ENCODE results near the gene KCTD14. TPM values are rescaled to one million over a fixed set of nuclear protein-coding genes. Genes with fewer than 3 reads are reported as not detected.

Gene KCTD14
- total and polyA plus RNA-seq, 9 of the 15 experiments (the other 6 are each of a cell fraction or from before 2014, with no cell fraction given) = 0.04 to 0.30 (median 0.11) TPM; not detected in 2

DNA sequence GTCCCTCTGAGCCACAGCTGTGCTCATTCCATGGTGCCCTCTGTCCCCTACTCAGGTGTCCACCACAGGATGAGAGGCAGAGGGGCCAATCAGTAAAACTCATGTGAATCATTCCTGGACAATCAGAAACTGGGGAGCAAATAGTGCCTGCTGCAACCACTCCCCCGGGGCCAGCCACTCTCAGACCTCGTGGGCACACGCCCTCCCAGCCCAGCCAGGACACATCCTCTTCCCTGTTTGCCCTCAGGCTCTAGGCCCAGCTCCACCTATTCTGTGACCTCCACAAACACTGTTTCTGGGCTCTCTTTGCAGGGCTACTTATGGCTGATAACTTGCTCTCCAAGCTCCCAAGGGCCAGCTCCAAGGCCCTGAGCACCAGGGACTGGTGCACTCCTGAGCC lies 14.0 kb upstream of the KCTD14 start:
- ChIA-PET POLR2A (interaction anchor here (1.5 kb wide), 1 partner anchor 15 kb away, joined by 3 read pairs; no protein-coding TSS in a partner anchor), CTCF (ENCODE audit: low intra/inter-chr PET ratio) (no interaction called here)
- 68% methylated on average over 3 of the region's 3 CpGs for WGBS (ENCODE audit: insufficient coverage, low coverage, missing lambda C conversion rate)
- H2AFZ ChIP-seq (ENCODE audit: low read depth, low read length) = no peak overlapping the region
- in situ Hi-C loops (cut with MboI) (no loop called here), intact Hi-C loops (cut with micrococcal nuclease) (no loop called here)
- H3K27ac ChIP-seq (ENCODE audit: extremely low read depth, low read depth, low read length) = no peak overlapping the region
- no peaks in the 10 kb centered on the region for H4K20me1 ChIP-seq (replicated peaks; ENCODE audit: control insufficient read depth, insufficient read depth, low read length)
- FAIRE-seq (no peak), DNase-seq (ENCODE audit: extremely low read depth in 1 of 4, low spot score in 3 of 4) (no peak), ATAC-seq (no peak)
- H3K9ac ChIP-seq (ENCODE audit: insufficient read depth in 1 of 2, low read depth in 2 of 2, low read length in 2 of 2) = peak overlapping the region in 1 of 2 experiments; percentile 64; a peak in 1 of 4 replicates
- H3K4me1 ChIP-seq (replicated peaks in 1 of 2; ENCODE audit: control insufficient read depth in 2 of 2, insufficient read depth in 2 of 2, low read length in 2 of 2) = peaks cover 25 to 28% of the 10 kb centered on the region in 2 experiments
- no peak overlapping the region for H3K4me3 ChIP-seq
- no peaks in the 10 kb centered on the region for H3K9me1 ChIP-seq (ENCODE audit: control insufficient read depth, insufficient read depth, low read length)
- BruUV-seq (replicated peaks) = no TSS peak
- no peak overlapping the region for H3K4me2 ChIP-seq (ENCODE audit: insufficient read depth, low read length)
- no peak for TF ChIP-seq ZBTB7A (IDR thresholded peaks at IDR 0.05; ENCODE audit: borderline replicate concordance, control insufficient read depth, low read depth, low read length)
- TF ChIP-seq MAX (CRISPR knock-in tag; IDR thresholded peaks at IDR 0.05) = peak; percentile 22; the same call in 1 of the 2 replicates
- no peaks in the 10 kb centered on the region; a peak in 1 of 5 replicates for H3K27me3 ChIP-seq (ENCODE audit: control insufficient read depth in 2 of 2, insufficient read depth in 2 of 2, low read length in 2 of 2)
- no peaks in the 10 kb centered on the region for H3K9me3 ChIP-seq (replicated peaks; ENCODE audit: control insufficient read depth, insufficient read depth, low read depth, low read length)
- no peaks in the 10 kb centered on the region for H3K36me3 ChIP-seq (ENCODE audit: control insufficient read depth, insufficient read depth, low read length)
- H3K79me2 ChIP-seq (ENCODE audit: control insufficient read depth, insufficient read depth, low read length) = no peaks in the 10 kb centered on the region

DNA sequence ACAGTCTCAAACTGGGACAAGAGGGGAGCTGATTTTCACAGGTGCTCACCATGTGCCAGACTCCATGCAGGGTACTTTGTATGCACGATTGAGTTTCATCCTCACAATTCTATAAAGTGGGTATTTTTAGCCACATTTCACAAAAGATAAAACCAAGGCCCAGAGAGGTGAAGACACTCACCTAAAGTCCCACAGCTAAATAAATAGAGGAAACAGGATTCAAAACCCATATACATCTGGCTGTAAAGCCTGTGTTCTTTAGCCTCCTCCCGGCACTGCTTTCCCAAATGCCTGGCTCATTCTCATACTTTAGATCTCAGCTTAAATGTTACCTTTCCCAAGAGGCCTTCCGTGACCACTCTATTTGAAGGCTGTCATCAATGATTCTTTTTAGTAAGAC lies 13.2 kb upstream of the KCTD14 start:
- Histone ChIP-seq H3K27ac (ENCODE audit: extremely low read depth, low read depth, low read length) (no peak overlapping the region), H3K9ac (ENCODE audit: insufficient read depth in 1 of 2, low read depth in 2 of 2, low read length in 2 of 2) (no peak overlapping the region), H3K9me3 (replicated peaks; ENCODE audit: control insufficient read depth, insufficient read depth, low read depth, low read length) (no peaks in the 10 kb centered on the region), H3K9me1 (ENCODE audit: control insufficient read depth, insufficient read depth, low read length) (no peaks in the 10 kb centered on the region), H3K79me2 (ENCODE audit: control insufficient read depth, insufficient read depth, low read length) (no peaks in the 10 kb centered on the region), H4K20me1 (replicated peaks; ENCODE audit: control insufficient read depth, insufficient read depth, low read length) (no peaks in the 10 kb centered on the region), H3K4me3 (no peak overlapping the region), H3K4me1 (replicated peaks in 1 of 2; ENCODE audit: control insufficient read depth in 2 of 2, insufficient read depth in 2 of 2, low read length in 2 of 2) (peaks cover 22 to 35% of the 10 kb centered on the region in 2 experiments), H3K36me3 (ENCODE audit: control insufficient read depth, insufficient read depth, low read length) (no peaks in the 10 kb centered on the region), H3K4me2 (ENCODE audit: insufficient read depth, low read length) (no peak overlapping the region), H2AFZ (ENCODE audit: low read depth, low read length) (no peak overlapping the region), H3K27me3 (ENCODE audit: control insufficient read depth in 2 of 2, insufficient read depth in 2 of 2, low read length in 2 of 2) (no peaks in the 10 kb centered on the region; a peak in 1 of 5 replicates)
- POLR2A ChIA-PET = interaction anchor here (0.6 to 1.2 kb wide), 2 partner anchors 9 to 15 kb away, joined by 3 to 5 read pairs; no protein-coding TSS in a partner anchor
- CTCF ChIA-PET (ENCODE audit: low intra/inter-chr PET ratio) = no interaction called here
- DNase-seq (ENCODE audit: extremely low read depth in 1 of 4, low spot score in 3 of 4) (no peak), ATAC-seq (no peak), FAIRE-seq (no peak)
- no TSS peak for BruUV-seq (replicated peaks)
- 68% methylated on average over 3 of the region's 3 CpGs for WGBS (ENCODE audit: insufficient coverage, low coverage, missing lambda C conversion rate)
- intact Hi-C loops (cut with micrococcal nuclease) = no loop called here
- in situ Hi-C loops (cut with MboI) = no loop called here
- TF ChIP-seq ZNF586 (CRISPR knock-in tag; conservative IDR thresholded peaks at IDR 0.05) (no peak), ETS1 (conservative IDR thresholded peaks at IDR 0.05; ENCODE audit: control insufficient read depth, low read depth, low read length) (no peak), FOXA3 (CRISPR knock-in tag; conservative IDR thresholded peaks at IDR 0.05 in 1 of 2, IDR thresholded peaks at IDR 0.05 in 1 of 2) (peak; percentile 93 to 100), L3MBTL2 (IDR thresholded peaks at IDR 0.05) (no peak), POLR2G (IDR thresholded peaks at IDR 0.05; ENCODE audit: low read depth, low read length) (no peak), HMG20A (CRISPR knock-in tag; conservative IDR thresholded peaks at IDR 0.05) (no peak), TSHZ1 (CRISPR knock-in tag; IDR thresholded peaks at IDR 0.05) (no peak), SIN3B (IDR thresholded peaks at IDR 0.05; ENCODE audit: low read depth) (no peak)
